HCT116 (cell line): ENCODE measurements around the gene TAS1R2. TPM values are rescaled to one million over a fixed set of nuclear protein-coding genes. Genes with fewer than 3 reads are reported as not detected.

Experiments used
- ATAC-seq: fragments of 200-7000 bp; cut with Tn5 transposase; 2 replicates; pipeline ENCODE4 v1.9.1; 2020; ENCODE audit warnings: mild to moderate bottlenecking, moderate library complexity
- BruUV-seq: library from RNA; stranded (reverse); fragments of 400-500 nt; replicated peaks from 2 replicates; lab custom pipeline; 2021; lab: Mats Ljungman, UMichigan
- CTCF ChIA-PET: fragments of 300-600 bp; sonication (Branson Sonifier 250); formaldehyde crosslinking; loops from one replicate; lab custom pipeline; 2021; ENCODE audit warnings: antibody characterized with exemption; lab: Charles Lee
- POLR2A ChIA-PET: fragments of 300-600, 350-600 bp; sonication (Branson Sonifier 250); formaldehyde crosslinking; loops from one replicate; lab custom pipeline; 2021; ENCODE audit warnings: antibody characterized with exemption; lab: Charles Lee
- RAD21 ChIA-PET, 2 experiments: fragments of 300-600 bp; sonication (Branson Sonifier 250); formaldehyde crosslinking; loops; one replicate each; lab custom pipeline; 2023; ENCODE audit warnings: low total read pairs in 2 of 2; ENCODE audit not compliant: uncharacterized antibody in 2 of 2, unreplicated experiment in 2 of 2, low non-redundant PET in 1 of 2; lab: Charles Lee
- DNase-seq: peaks from one replicate; pipeline ENCODE4 v3.0.0-alpha.2; 2010; ENCODE audit warnings: low read depth, low spot score
- H2AFZ ChIP-seq: fragments of 200-600 bp; shearing (Covaris generic), sonication (generic); 2 replicates; pipeline ENCODE4 v1.6.1; 2017; ENCODE audit warnings: low read depth, mixed run types, mixed read lengths, antibody characterized with exemption, low read length; ENCODE audit not compliant: poor library complexity, severe bottlenecking
- H3K27ac ChIP-seq: 2 replicates; pipeline ENCODE4 v1.5.1; 2012; ENCODE audit warnings: low read depth, low read length
- H3K27me3 ChIP-seq: fragments of 200-600 bp; sonication (generic); 2 replicates; pipeline ENCODE4 v1.6.1; 2016; ENCODE audit warnings: mixed run types, low read length, mixed read lengths; ENCODE audit not compliant: insufficient read depth
- H3K36me3 ChIP-seq, 2 experiments: fragments of 200-500 bp in 1 of 2; fragments of 200-600 bp in 1 of 2; sonication (Bioruptor generic) in 1 of 2; sonication (generic) in 1 of 2; 2 replicates each; pipeline versions ENCODE4 v1.5.1 to v1.6.1; 2014 to 2016; ENCODE audit warnings: low read length in 2 of 2, inconsistent platforms in 1 of 2, mixed read lengths in 1 of 2, mixed run types in 1 of 2; ENCODE audit not compliant: insufficient read depth in 2 of 2, control insufficient read depth in 1 of 2
- H3K4me1 ChIP-seq, 2 experiments: fragments of 200-600 bp in 1 of 2; sonication (generic) in 1 of 2; 2 replicates each; pipeline versions ENCODE4 v1.5.1 to v1.6.1; 2012 to 2017; ENCODE audit warnings: low read length in 2 of 2, inconsistent platforms in 1 of 2, mild to moderate bottlenecking in 1 of 2, mixed read lengths in 1 of 2, mixed run types in 1 of 2, moderate library complexity in 1 of 2; ENCODE audit not compliant: insufficient read depth in 2 of 2, control insufficient read depth in 1 of 2
- H3K4me2 ChIP-seq: fragments of 200-600 bp; sonication (generic); 2 replicates; pipeline ENCODE4 v1.6.1; 2017; ENCODE audit warnings: mixed run types, low read length, mixed read lengths
- H3K4me3 ChIP-seq, 2 experiments: fragments of 200-600 bp in 1 of 2; sonication (generic) in 1 of 2; replicated peaks in 1 of 2; 2 replicates each; pipeline ENCODE4 v1.5.1; 2011 to 2016; ENCODE audit warnings: low read length in 2 of 2, control low read depth in 1 of 2, low read depth in 1 of 2, mild to moderate bottlenecking in 1 of 2, mixed read lengths in 1 of 2, mixed run types in 1 of 2
- H3K79me2 ChIP-seq: fragments of 200-600 bp; sonication (generic); 2 replicates; pipeline ENCODE4 v1.6.1; 2017; ENCODE audit warnings: mild to moderate bottlenecking, mixed run types, low read length, moderate library complexity, mixed read lengths; ENCODE audit not compliant: insufficient read depth
- H3K9ac ChIP-seq: fragments of 200-600 bp; sonication (generic); 2 replicates; pipeline ENCODE4 v1.6.1; 2016; ENCODE audit warnings: low read length, mixed read lengths
- H3K9me2 ChIP-seq: fragments of 200-600 bp; sonication (generic), shearing (Covaris generic); 2 replicates; pipeline ENCODE4 v1.6.1; 2017; ENCODE audit warnings: mixed run types, mild to moderate bottlenecking, moderate library complexity; ENCODE audit not compliant: insufficient read depth
- H3K9me3 ChIP-seq, 2 experiments: fragments of 200-500 bp in 1 of 2; fragments of 200-600 bp in 1 of 2; sonication (Bioruptor generic) in 1 of 2; sonication (generic) in 1 of 2; 2 replicates each; pipeline ENCODE4 v1.6.1; 2014 to 2017; ENCODE audit warnings: low read length in 2 of 2, mixed read lengths in 2 of 2, inconsistent platforms in 1 of 2, low read depth in 1 of 2, mild to moderate bottlenecking in 1 of 2, mixed run types in 1 of 2, moderate library complexity in 1 of 2; ENCODE audit not compliant: control insufficient read depth in 1 of 2, insufficient read depth in 1 of 2
- H4K20me1 ChIP-seq: fragments of 200-600 bp; sonication (generic), shearing (Covaris generic); 2 replicates; pipeline ENCODE4 v1.6.1; 2017; ENCODE audit warnings: mixed run types, mild to moderate bottlenecking, moderate library complexity; ENCODE audit not compliant: insufficient read depth
- ATF3 ChIP-seq: IDR thresholded peaks from 2 replicates; pipeline ENCODE4 v1.6.1; 2012
- CBX3 ChIP-seq: IDR thresholded peaks from 2 replicates; pipeline ENCODE4 v1.6.1; 2012; ENCODE audit warnings: low read depth
- CEBPB ChIP-seq: IDR thresholded peaks from 2 replicates; pipeline ENCODE4 v1.6.1; 2012; ENCODE audit warnings: low read depth
- EGR1 ChIP-seq: IDR thresholded peaks from 2 replicates; pipeline ENCODE4 v1.6.1; 2012; ENCODE audit warnings: low read depth
- EZH2 ChIP-seq: fragments of 200-600 bp; sonication (generic); IDR thresholded peaks from 2 replicates; pipeline ENCODE4 v1.6.1; 2017; ENCODE audit warnings: antibody characterized with exemption, mixed run types
- EZH2phosphoT487 ChIP-seq: fragments of 200-600 bp; IDR thresholded peaks from 2 replicates; pipeline ENCODE4 v1.6.1; 2018; ENCODE audit warnings: antibody characterized with exemption, borderline replicate concordance
- FOSL1 ChIP-seq: IDR thresholded peaks from 2 replicates; pipeline ENCODE4 v1.6.1; 2012; ENCODE audit warnings: low read depth
- RAD21 ChIP-seq: IDR thresholded peaks from 2 replicates; pipeline ENCODE4 v1.6.1; 2012; ENCODE audit warnings: low read depth, mild to moderate bottlenecking
- REST ChIP-seq: IDR thresholded peaks from 2 replicates; pipeline ENCODE4 v1.6.1; 2012; ENCODE audit warnings: low read depth
- SP1 ChIP-seq: IDR thresholded peaks from 2 replicates; pipeline ENCODE4 v1.6.1; 2012; ENCODE audit warnings: low read depth
- TCF7L2 ChIP-seq: IDR thresholded peaks from 2 replicates; pipeline ENCODE4 v1.7.0; 2011; ENCODE audit warnings: borderline replicate concordance, inconsistent platforms; ENCODE audit not compliant: insufficient read depth, insufficient read length; ENCODE audit errors: extremely low read depth
- intact Hi-C: fragments of 100-400 bp; cut with micrococcal nuclease; formaldehyde crosslinking; loops from 2 replicates; pipeline ENCODE4 v1.10.0; 2022
- total RNA-seq: library from RNA; stranded (reverse); gene quantifications from one replicate; pipeline ENCODE4 v1.2.1, GENCODE V29; 2021; ENCODE audit not compliant: unreplicated experiment
- TF ChIP-seq, protein P1 (sequence below): IDR thresholded peaks from 2 replicates; pipeline ENCODE4 v1.6.1; 2012

The TAS1R2 gene
- total RNA-seq, 1 experiment from 2014 or later = not detected

GRCh38 chr1:18877282-18877681, 17.8 kb upstream of the TAS1R2 start:
- no peaks in the 10 kb centered on the region for H3K79me2 ChIP-seq
- BruUV-seq = no TSS peak
- peaks cover 0 to 6% of the 10 kb centered on the region in 2 experiments; a peak in 1 of 4 replicates for H3K4me1 ChIP-seq

More at GRCh38 chr1:18877282-18877681, 17.8 kb upstream of the TAS1R2 start:
- H3K9me3 ChIP-seq = no peaks in the 10 kb centered on the region
- intact Hi-C loops = no loop called here
- no peak overlapping the region for H3K4me2 ChIP-seq
- H3K27me3 ChIP-seq = no peaks in the 10 kb centered on the region
- H3K36me3 ChIP-seq = no peaks in the 10 kb centered on the region
- H4K20me1 ChIP-seq = no peaks in the 10 kb centered on the region
- no peak overlapping the region for H3K9ac ChIP-seq
- ChIA-PET CTCF (interaction anchor here (4.4 kb wide), 1 partner anchor 279 kb away, joined by 61 read pairs; no protein-coding TSS in a partner anchor), RAD21 (no interaction called here), POLR2A (no interaction called here)
- H2AFZ ChIP-seq = no peak overlapping the region
- DNase-seq = no peak
- H3K9me2 ChIP-seq = no peaks in the 10 kb centered on the region
- TF ChIP-seq CEBPB (no peak), CBX3 (no peak), EGR1 (no peak), REST (no peak), SP1 (no peak), ATF3 (no peak), EZH2 (no peak), FOSL1 (no peak), EZH2phosphoT487 (no peak), TCF7L2 (no peak), RAD21 (no peak)
- TF ChIP-seq, protein P1, sequence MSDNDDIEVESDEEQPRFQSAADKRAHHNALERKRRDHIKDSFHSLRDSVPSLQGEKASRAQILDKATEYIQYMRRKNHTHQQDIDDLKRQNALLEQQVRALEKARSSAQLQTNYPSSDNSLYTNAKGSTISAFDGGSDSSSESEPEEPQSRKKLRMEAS = no peak
- ATAC-seq = no peak
- H3K27ac ChIP-seq = no peak overlapping the region
- H3K4me3 ChIP-seq = no peak overlapping the region
